PC-3 (cell line): ENCODE data around the gene PSMG2. TPM values are rescaled to one million over a fixed set of nuclear protein-coding genes. Genes with fewer than 3 reads are reported as not detected.

Experiments used
- ATAC-seq: fragments of 200-7000 bp; cut with Tn5 transposase; 2 replicates; pipeline ENCODE4 v1.9.1; 2020; ENCODE audit warnings: mild to moderate bottlenecking, moderate library complexity
- BruUV-seq: library from RNA; stranded (reverse); fragments of 400-500 nt; replicated peaks from 2 replicates; lab custom pipeline; 2021; lab: Mats Ljungman, UMichigan
- CTCF ChIA-PET: fragments of 300-600 bp; sonication (Branson Sonifier 250); formaldehyde crosslinking; loops from one replicate; lab custom pipeline; 2022; ENCODE audit warnings: antibody characterized with exemption; lab: Charles Lee
- POLR2A ChIA-PET: fragments of 300-600 bp; sonication (Branson Sonifier 250); formaldehyde crosslinking; loops from one replicate; lab custom pipeline; 2022; ENCODE audit warnings: antibody characterized with exemption; ENCODE audit not compliant: unreplicated experiment; lab: Charles Lee
- DNase-seq: peaks from one replicate; pipeline ENCODE4 v3.0.0-alpha.2; 2015
- H2AFZ ChIP-seq: fragments of 300-600 bp; sonication (generic); 2 replicates; pipeline ENCODE4 v1.6.0; 2016; ENCODE audit warnings: antibody characterized with exemption, low read length
- H3F3A ChIP-seq: fragments of 300-600 bp; sonication (generic); one replicate; pipeline ENCODE4 v1.6.0; 2017; ENCODE audit warnings: antibody characterized with exemption, low read length, control low read depth, mild to moderate bottlenecking; ENCODE audit not compliant: unreplicated experiment
- H3K27ac ChIP-seq: fragments of 300-600 bp; sonication (generic); 2 replicates; pipeline ENCODE4 v1.5.1; 2016; ENCODE audit warnings: mild to moderate bottlenecking, low read length
- H3K27me3 ChIP-seq: fragments of 300-600 bp; sonication (generic); 2 replicates; pipeline ENCODE4 v1.6.1; 2016; ENCODE audit warnings: low read length, mixed read lengths
- H3K36me3 ChIP-seq: fragments of 300-600 bp; sonication (generic); 2 replicates; pipeline ENCODE4 v1.6.1; 2016; ENCODE audit warnings: low read depth, mixed run types, low read length, mixed read lengths
- H3K4me1 ChIP-seq: fragments of 300-600 bp; sonication (generic); 2 replicates; pipeline ENCODE4 v1.5.1; 2016; ENCODE audit warnings: low read length; ENCODE audit not compliant: insufficient read depth
- H3K4me2 ChIP-seq: fragments of 300-600 bp; sonication (generic); 2 replicates; pipeline ENCODE4 v1.6.0; 2016; ENCODE audit warnings: low read length
- H3K4me3 ChIP-seq: fragments of 300-600 bp; sonication (generic); 2 replicates; pipeline ENCODE4 v1.5.1; 2016; ENCODE audit warnings: mild to moderate bottlenecking, low read length, mixed read lengths
- H3K79me2 ChIP-seq: fragments of 300-600 bp; sonication (generic); 2 replicates; pipeline ENCODE4 v1.6.1; 2017; ENCODE audit warnings: low read length, mixed read lengths
- H3K9ac ChIP-seq: fragments of 300-600 bp; sonication (generic); 2 replicates; pipeline ENCODE4 v1.6.0; 2016; ENCODE audit warnings: mild to moderate bottlenecking, low read length
- H3K9me2 ChIP-seq: fragments of 300-600 bp; sonication (generic); replicated peaks from 2 replicates; pipeline ENCODE4 v1.6.1; 2016; ENCODE audit warnings: mixed run types, low read length, mixed read lengths
- H3K9me3 ChIP-seq: fragments of 300-600 bp; sonication (generic); 2 replicates; pipeline ENCODE4 v1.6.1; 2016; ENCODE audit warnings: low read length, mixed read lengths
- H4K20me1 ChIP-seq: fragments of 300-600 bp; sonication (generic); 2 replicates; pipeline ENCODE4 v1.6.1; 2016; ENCODE audit warnings: low read length, mixed read lengths
- CTCF ChIP-seq: fragments of 300-600 bp; sonication (generic); conservative IDR thresholded peaks from 2 replicates; pipeline ENCODE4 v1.5.1; 2017; ENCODE audit warnings: antibody characterized with exemption, low read depth, mild to moderate bottlenecking, low read length
- EZH2 ChIP-seq: fragments of 300-600 bp; sonication (generic); IDR thresholded peaks from one replicate; pipeline ENCODE4 v1.6.1; 2017; ENCODE audit warnings: antibody characterized with exemption, mild to moderate bottlenecking, low read length; ENCODE audit not compliant: unreplicated experiment
- EZH2phosphoT487 ChIP-seq: fragments of 300-600 bp; sonication (generic); IDR thresholded peaks from 2 replicates; pipeline ENCODE4 v1.6.1; 2018; ENCODE audit warnings: mild to moderate bottlenecking, antibody characterized with exemption, low read length, borderline replicate concordance
- intact Hi-C: fragments of 100-400 bp; cut with micrococcal nuclease; formaldehyde crosslinking; loops from 2 replicates; pipeline ENCODE4 v1.9.0; 2023
- total RNA-seq: library from RNA; depleted of rRNA; stranded (reverse); fragments of >200 nt; gene quantifications from 2 replicates; pipeline ENCODE4 v1.2.3, GENCODE V29; 2014

Gene PSMG2
- total RNA-seq, 1 experiment from 2014 or later = 93.6 TPM

- peaks cover 24% of the 10 kb centered on the region for H3K36me3 ChIP-seq
- BruUV-seq = TSS peak; percentile 64
- peak overlapping the region; percentile 96 for H2AFZ ChIP-seq
- H4K20me1 ChIP-seq = no peaks in the 10 kb centered on the region
- H3K79me2 ChIP-seq = peaks cover 81% of the 10 kb centered on the region
- peak overlapping the region; percentile 97 for H3K9ac ChIP-seq
- no peaks in the 10 kb centered on the region for H3K9me2 ChIP-seq
- ATAC-seq (peak; percentile 39), DNase-seq (no peak)
- intact Hi-C loops = no loop called here
- CTCF ChIA-PET = interaction anchor here (0.6 to 0.9 kb wide), 2 partner anchors 244 to 431 kb away, joined by 4 to 5 read pairs; no protein-coding TSS in a partner anchor
- H3K4me3 ChIP-seq = peak overlapping the region; percentile 80
- H3K4me2 ChIP-seq = peak overlapping the region; percentile 89
- peak overlapping the region; percentile 84 for H3K27ac ChIP-seq
- H3K4me1 ChIP-seq = peaks cover 34% of the 10 kb centered on the region
- POLR2A ChIA-PET = no interaction called here
- peaks cover 5% of the 10 kb centered on the region for H3F3A ChIP-seq
- H3K27me3 ChIP-seq = no peaks in the 10 kb centered on the region
- H3K9me3 ChIP-seq = no peaks in the 10 kb centered on the region
- no peak for TF ChIP-seq EZH2phosphoT487
- TF ChIP-seq EZH2 = no peak
- TF ChIP-seq CTCF = no peak
Observed at GRCh38 chr18:12703096-12703567, 290 bp downstream of the PSMG2 start.

GRCh38 chr18:12703664-12704063, 822 bp downstream of the PSMG2 start:
- H3K27me3 ChIP-seq = no peaks in the 10 kb centered on the region
- no TSS peak for BruUV-seq

More at GRCh38 chr18:12703664-12704063, 822 bp downstream of the PSMG2 start:
- ATAC-seq = peak; percentile 1; the same call in 1 of the 2 replicates
- H4K20me1 ChIP-seq = no peaks in the 10 kb centered on the region
- intact Hi-C loops = no loop called here
- peak overlapping the region; percentile 97 for H3K9ac ChIP-seq
- peaks cover 34% of the 10 kb centered on the region for H3K4me1 ChIP-seq
- TF ChIP-seq EZH2 = no peak
- no peak for TF ChIP-seq CTCF
- TF ChIP-seq EZH2phosphoT487 = no peak
- H3K4me3 ChIP-seq = peak overlapping the region; percentile 80
- ChIA-PET POLR2A (no interaction called here), CTCF (interaction anchor here (0.9 kb wide), 1 partner anchor 432 kb away, joined by 4 read pairs; no protein-coding TSS in a partner anchor)
- H2AFZ ChIP-seq = peak overlapping the region; percentile 96; the same call in 1 of the 2 replicates
- peak; percentile 29 for DNase-seq
- peaks cover 81% of the 10 kb centered on the region for H3K79me2 ChIP-seq
- H3K36me3 ChIP-seq = peaks cover 24% of the 10 kb centered on the region
- H3K27ac ChIP-seq = no peak overlapping the region
- peaks cover 5% of the 10 kb centered on the region for H3F3A ChIP-seq
- no peaks in the 10 kb centered on the region for H3K9me3 ChIP-seq
- H3K4me2 ChIP-seq = peak overlapping the region; percentile 89
- H3K9me2 ChIP-seq = no peaks in the 10 kb centered on the region
